HEK293 (cell line): Measurements from ENCODE around the gene ELOVL5.

Experiments used
- CTCF ChIA-PET: fragments of 350-600 bp; formaldehyde crosslinking; extraction: SDS; loops from one replicate; lab custom pipeline; 2021; ENCODE audit warnings: antibody characterized with exemption; lab: Yijun Ruan, JAX
- POLR2A ChIA-PET: fragments of 300-600 bp; formaldehyde crosslinking; extraction: SDS; loops from one replicate; lab custom pipeline; 2020; ENCODE audit warnings: antibody characterized with exemption, inconsistent platforms; lab: Yijun Ruan, JAX
- H3K27ac ChIP-seq: fragments of 200-500 bp; sonication (Bioruptor generic); 2 replicates; pipeline ENCODE4 v1.5.1; 2014; ENCODE audit warnings: low read depth, low read length, control low read depth, inconsistent platforms; ENCODE audit errors: extremely low read depth
- H3K36me3 ChIP-seq, 2 experiments: fragments of 200-500 bp in 1 of 2; sonication (Bioruptor generic) in 1 of 2; 1 replicate in 1 of 2; 2 replicates in 1 of 2; pipeline ENCODE4 v1.5.1; 2014 to 2017; ENCODE audit warnings: inconsistent platforms in 2 of 2, low read length in 2 of 2; ENCODE audit not compliant: control insufficient read depth in 2 of 2, insufficient read depth in 1 of 2
- H3K4me1 ChIP-seq: fragments of 200-500 bp; sonication (Bioruptor generic); 2 replicates; pipeline ENCODE4 v1.5.1; 2014; ENCODE audit warnings: mild to moderate bottlenecking, low read length, inconsistent platforms; ENCODE audit not compliant: control insufficient read depth, insufficient read depth
- H3K4me3 ChIP-seq: 2 replicates; pipeline ENCODE4 v1.5.1; 2011; ENCODE audit warnings: low read depth, mild to moderate bottlenecking, control low read depth, low read length, moderate library complexity
- H3K9me3 ChIP-seq: fragments of 200-500 bp; sonication (Bioruptor generic); 2 replicates; pipeline ENCODE4 v1.5.1; 2014; ENCODE audit warnings: low read depth, low read length, inconsistent platforms; ENCODE audit not compliant: control insufficient read depth, insufficient read depth
- FEZF1 ChIP-seq: fragments of 450-650 bp; formaldehyde crosslinking; IDR thresholded peaks from 2 replicates; pipeline ENCODE4 v1.5.1; 2016; ENCODE audit warnings: missing biosample characterization, missing genetic modification characterization
- KLF1 ChIP-seq: fragments of 450-650 bp; formaldehyde crosslinking; IDR thresholded peaks from 2 replicates; pipeline ENCODE4 v1.5.1; 2016; ENCODE audit warnings: missing biosample characterization, missing genetic modification characterization
- KLF17 ChIP-seq: fragments of 450-650 bp; formaldehyde crosslinking; IDR thresholded peaks from 2 replicates; pipeline ENCODE4 v1.5.1; 2016; ENCODE audit warnings: missing biosample characterization, missing genetic modification characterization
- PRDM6 ChIP-seq: fragments of 450-650 bp; formaldehyde crosslinking; IDR thresholded peaks from 2 replicates; pipeline ENCODE4 v1.5.1; 2017; ENCODE audit warnings: missing biosample characterization, missing genetic modification characterization
- SETDB1 ChIP-seq: IDR thresholded peaks from one replicate; pipeline ENCODE4 v1.6.1; 2017; ENCODE audit warnings: mild to moderate bottlenecking, low read length, moderate library complexity, mixed read lengths; ENCODE audit not compliant: insufficient read length
- TRIM28 ChIP-seq: IDR thresholded peaks from 2 replicates; pipeline ENCODE4 v1.6.1; 2011; ENCODE audit warnings: low read length, control low read depth, borderline replicate concordance
- ZBTB26 ChIP-seq: fragments of 450-650 bp; formaldehyde crosslinking; optimal IDR thresholded peaks from 2 replicates; pipeline ENCODE3; 2016; ENCODE audit warnings: missing biosample characterization, mild to moderate bottlenecking, missing genetic modification characterization
- ZEB2 ChIP-seq: fragments of 450-650 bp; formaldehyde crosslinking; IDR thresholded peaks from 2 replicates; pipeline ENCODE4 v1.5.1; 2016; ENCODE audit warnings: missing biosample characterization, missing genetic modification characterization
- ZNF148 ChIP-seq: fragments of 450-650 bp; formaldehyde crosslinking; IDR thresholded peaks from 2 replicates; pipeline ENCODE4 v1.5.0; 2017; ENCODE audit warnings: missing biosample characterization, missing genetic modification characterization, borderline replicate concordance
- ZNF510 ChIP-seq: fragments of 450-650 bp; formaldehyde crosslinking; IDR thresholded peaks from 2 replicates; pipeline ENCODE4 v1.5.1; 2018; ENCODE audit warnings: mild to moderate bottlenecking, missing genetic modification characterization, missing biosample characterization; ENCODE audit not compliant: insufficient replicate concordance

Gene ELOVL5

GRCh38 chr6:53315086-53315724 is 33.5 kb downstream of the ELOVL5 start:
- no peaks in the 10 kb centered on the region for H3K36me3 ChIP-seq
- H3K9me3 ChIP-seq = no peaks in the 10 kb centered on the region
- ChIA-PET CTCF (no interaction called here), POLR2A (interaction anchor here (0.7 to 1.5 kb wide), 2 partner anchors 11 to 350 kb away, joined by 3 read pairs; no protein-coding TSS in a partner anchor)
- TF ChIP-seq KLF1 (tag by site-specific recombination) (peak; percentile 82), PRDM6 (tag by site-specific recombination) (peak; percentile 25; the same call in 1 of the 2 replicates), ZBTB26 (tag by site-specific recombination) (no peak), KLF17 (0 out of 2 replicates have a peak, but pooled peaks have one; percentile 20)
- no peak overlapping the region for H3K27ac ChIP-seq
- peaks cover 12% of the 10 kb centered on the region for H3K4me1 ChIP-seq
- H3K4me3 ChIP-seq = no peak overlapping the region

- ChIA-PET POLR2A (interaction anchor here (1.5 kb wide), 1 partner anchor 12 kb away, joined by 3 read pairs; no protein-coding TSS in a partner anchor), CTCF (interaction anchor here (0.6 to 1.1 kb wide), 4 partner anchors 8 to 163 kb away, joined by 3 read pairs; no protein-coding TSS in a partner anchor)
- Histone ChIP-seq H3K27ac (no peak overlapping the region), H3K4me1 (peaks cover 19% of the 10 kb centered on the region), H3K36me3 (no peaks in the 10 kb centered on the region), H3K4me3 (no peak overlapping the region), H3K9me3 (no peaks in the 10 kb centered on the region)
- no peak for TF ChIP-seq ZNF148 (tag by site-specific recombination)
- 0 out of 2 replicates have a peak, but pooled peaks have one; percentile 23 for TF ChIP-seq FEZF1 (tag by site-specific recombination)
- peak; percentile 4 for TF ChIP-seq ZNF510 (tag by site-specific recombination)
- TF ChIP-seq PRDM6 (tag by site-specific recombination) = peak; percentile 29
- TF ChIP-seq SETDB1 = peak; percentile 50
- TF ChIP-seq ZEB2 (tag by site-specific recombination) = no peak
- TF ChIP-seq TRIM28 = peak; percentile 66; the same call in 1 of the 2 replicates
Measured at GRCh38 chr6:53313784-53314400, 34.9 kb downstream of the ELOVL5 start.
